Left forelimb (tissue), 1 donor: ENCODE results near the gene FAR1.

Source experiments
- DNase-seq: peaks from one replicate; pipeline ENCODE4 v3.0.0-alpha.2; 2018; ENCODE audit warnings: low spot score

Gene FAR1

GRCh38 chr11:13669544-13670488 is 1.3 kb downstream of the FAR1 start:
- no peak for DNase-seq

DNA sequence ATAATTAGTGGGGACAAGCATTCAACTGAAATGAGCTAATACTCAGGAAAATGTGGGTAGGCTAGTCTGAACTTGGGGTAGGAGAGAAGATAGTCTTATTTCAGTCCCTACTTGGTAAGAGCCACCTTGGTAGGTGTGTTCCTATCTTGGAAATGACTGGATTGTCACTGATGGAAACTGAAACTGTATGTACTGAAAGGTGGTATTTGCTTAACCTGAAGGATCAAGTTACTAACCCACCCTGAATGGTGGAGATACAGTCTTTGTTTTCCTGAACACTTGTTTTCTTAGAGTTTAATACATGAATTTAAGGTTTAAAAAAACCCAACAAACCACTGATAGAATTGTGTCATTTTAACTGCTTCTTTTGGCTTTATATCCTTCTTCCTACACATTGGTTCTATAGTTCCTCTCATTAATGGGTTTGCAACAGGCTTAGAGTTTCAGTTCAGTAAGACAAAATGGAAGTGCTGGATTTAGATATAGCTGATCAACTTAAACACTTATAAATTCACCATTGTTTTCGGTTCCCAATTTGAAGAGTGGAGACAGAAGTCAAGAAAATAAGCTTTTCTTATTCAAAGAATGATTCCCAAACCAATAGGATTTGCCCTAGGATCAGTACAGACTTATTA is 4.2 kb downstream of the FAR1 start:
- DNase-seq: no peak

DNA sequence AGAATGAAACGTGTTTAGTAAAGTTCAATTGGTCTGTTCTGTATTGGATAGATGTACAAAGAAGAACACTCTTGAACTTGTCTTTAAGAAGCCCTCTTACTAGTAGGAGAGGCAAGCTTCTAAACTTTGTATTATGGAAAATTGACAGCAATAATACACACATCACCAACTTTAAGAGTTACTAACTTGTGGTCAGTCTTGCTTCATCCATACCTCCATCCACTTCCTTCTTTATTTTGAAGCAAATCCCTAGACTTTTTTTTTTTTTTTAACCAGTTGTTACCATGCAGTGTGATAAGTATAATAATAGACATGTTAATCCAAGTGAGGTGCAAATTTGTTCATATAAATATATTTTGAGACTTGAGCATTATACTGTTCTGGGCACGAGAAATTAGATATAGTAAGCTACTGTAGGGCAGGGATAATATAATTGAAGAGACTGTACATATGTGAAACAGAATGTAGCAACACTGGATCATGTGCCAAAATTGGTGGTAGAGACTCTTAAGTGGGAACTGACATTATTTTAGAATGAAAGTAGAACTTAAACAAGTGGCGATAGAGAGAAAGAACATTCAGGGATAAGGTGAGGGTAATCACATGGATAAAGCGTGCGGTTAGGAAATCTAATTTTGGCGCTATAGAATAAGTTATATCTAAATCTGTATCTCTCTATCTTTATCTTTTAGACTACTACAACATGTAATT is 6.5 kb downstream of the FAR1 start:
- DNase-seq: no peak

GRCh38 chr11:13676576-13676975 is 8.1 kb downstream of the FAR1 start:
- DNase-seq: no peak

DNA sequence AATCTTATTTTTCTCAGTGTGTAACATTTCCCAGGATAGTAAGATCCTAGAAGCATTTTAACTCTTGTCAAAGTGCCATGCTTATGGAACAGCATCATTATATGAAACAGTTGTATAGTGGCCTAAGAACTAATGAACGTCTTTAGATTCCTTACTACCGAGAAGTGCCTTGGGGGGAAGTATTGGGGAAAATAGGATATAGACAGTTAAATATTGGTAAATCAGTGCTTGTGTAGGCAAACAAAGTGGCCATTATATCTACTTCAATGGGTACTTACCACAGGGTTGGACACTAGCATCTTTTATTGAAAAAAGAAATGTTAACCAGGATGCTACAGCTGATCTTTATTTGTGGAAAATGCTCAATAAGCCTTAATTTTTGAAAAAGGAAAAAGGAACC is 11.3 kb downstream of the FAR1 start:
- DNase-seq: no peak

- no peak for DNase-seq
These were observed 12.2 kb downstream of the FAR1 start for GRCh38 chr11:13680501-13681264.

- no peak for DNase-seq
These were observed 13.0 kb downstream of the FAR1 start for GRCh38 chr11:13681446-13681845.

DNA sequence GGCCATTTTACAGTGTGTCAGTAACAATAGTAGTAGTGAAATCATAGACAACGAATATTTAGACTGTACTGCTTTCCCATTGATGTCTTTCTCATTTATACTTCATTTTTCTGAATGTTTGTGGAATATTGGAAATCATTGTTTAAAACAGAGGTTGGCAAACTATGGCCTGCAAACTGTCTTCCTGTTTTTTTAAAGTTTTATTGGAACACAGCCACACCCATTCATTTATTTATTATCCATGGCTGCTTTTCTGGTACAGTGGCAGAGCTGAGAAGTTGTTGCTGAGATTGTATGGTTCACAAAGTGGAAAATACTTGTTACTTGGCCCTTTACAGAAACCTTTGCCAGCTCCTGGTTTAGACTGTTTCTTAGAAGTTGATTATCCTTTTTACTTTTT is 13.7 kb downstream of the FAR1 start:
- DNase-seq: no peak

- no peak for DNase-seq
These were observed 17.1 kb downstream of the FAR1 start for GRCh38 chr11:13685461-13686108.

DNA sequence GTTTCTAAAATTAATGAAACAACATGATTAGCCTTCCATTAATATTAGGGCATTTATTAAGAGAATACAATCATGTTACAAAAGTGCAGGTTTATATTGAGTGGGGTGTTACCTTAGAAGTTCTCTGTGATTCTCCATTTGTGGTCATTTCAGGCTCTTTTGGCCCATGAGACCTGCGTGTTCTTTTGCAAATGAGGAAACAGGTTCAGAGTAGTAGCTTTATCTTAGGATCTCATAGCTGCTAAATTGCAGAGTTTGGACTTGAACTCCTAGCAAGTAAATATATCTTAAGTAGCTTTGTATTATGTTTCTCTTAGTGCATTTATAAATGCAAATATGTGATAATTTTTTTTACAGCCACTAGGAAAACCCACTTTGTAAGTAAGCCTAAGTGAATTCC is 18.3 kb downstream of the FAR1 start:
- no peak for DNase-seq

DNA sequence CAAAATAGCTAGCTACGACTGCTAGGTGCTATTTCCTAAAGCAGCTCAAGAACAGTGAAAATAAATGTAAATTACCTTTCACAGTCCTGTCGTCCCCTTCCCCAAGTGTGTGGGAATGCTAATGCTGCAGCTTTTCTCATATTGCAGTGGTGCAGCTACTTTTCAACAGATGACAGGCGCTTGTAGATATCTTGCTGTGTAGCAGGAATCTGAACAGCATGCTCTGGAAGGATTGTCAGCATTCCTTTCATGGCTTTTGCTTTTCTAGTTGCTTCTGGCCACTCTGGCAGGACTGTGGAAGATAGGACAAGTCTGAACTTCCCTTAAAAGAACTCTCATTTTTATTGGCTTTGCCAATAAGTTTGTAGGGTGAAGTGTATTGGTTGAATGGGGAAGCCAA is 18.8 kb downstream of the FAR1 start:
- no peak for DNase-seq

DNA sequence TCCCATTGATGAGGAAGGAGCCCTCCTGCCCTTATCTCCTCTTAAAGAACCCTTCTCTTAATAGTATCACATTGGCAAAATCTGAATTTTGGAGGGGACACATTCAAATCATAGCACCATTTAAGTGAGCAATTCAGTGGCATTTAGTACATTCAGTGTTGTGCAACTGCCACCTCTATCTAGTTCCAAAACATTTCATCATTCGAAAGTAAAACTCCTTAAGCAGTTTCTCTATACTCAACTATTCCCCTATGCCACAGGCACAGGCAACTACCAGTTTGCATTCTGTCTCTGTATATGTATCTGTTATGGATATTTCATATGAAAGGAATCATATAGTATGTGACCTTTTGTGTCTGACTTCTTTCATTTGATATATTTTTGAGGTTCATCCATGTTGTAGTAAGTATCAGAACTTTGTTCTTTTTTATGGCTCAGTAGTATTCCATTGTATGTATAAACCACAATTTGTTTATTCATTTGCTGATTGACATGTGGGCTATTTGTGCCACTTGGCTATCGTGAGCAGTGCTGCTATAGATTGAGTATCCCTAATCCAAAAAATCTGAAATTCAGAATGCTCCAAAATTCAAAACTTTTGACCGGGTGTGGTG is 22.9 kb downstream of the FAR1 start:
- no peak for DNase-seq

DNA sequence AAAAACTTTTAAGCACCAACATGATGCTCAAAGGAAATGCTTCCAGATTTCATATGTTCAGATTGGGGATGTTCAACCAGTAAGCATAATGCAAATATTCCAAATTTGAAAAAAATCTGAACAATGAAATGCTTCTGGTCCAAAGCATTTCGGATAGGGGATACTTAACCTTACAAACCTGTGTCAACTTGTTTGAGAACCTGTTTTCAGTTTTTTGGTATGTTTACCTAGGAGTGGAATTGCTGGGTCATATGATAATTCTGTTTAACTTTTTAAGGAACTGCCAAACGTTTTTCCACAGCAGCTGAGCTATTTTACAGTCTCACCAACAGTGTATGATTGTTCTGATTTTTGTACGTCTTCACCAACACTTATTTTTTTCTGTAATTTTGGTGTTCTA is 23.7 kb downstream of the FAR1 start:
- no peak for DNase-seq

GRCh38 chr11:13694115-13694514 is 25.6 kb downstream of the FAR1 start:
- no peak for DNase-seq

DNA sequence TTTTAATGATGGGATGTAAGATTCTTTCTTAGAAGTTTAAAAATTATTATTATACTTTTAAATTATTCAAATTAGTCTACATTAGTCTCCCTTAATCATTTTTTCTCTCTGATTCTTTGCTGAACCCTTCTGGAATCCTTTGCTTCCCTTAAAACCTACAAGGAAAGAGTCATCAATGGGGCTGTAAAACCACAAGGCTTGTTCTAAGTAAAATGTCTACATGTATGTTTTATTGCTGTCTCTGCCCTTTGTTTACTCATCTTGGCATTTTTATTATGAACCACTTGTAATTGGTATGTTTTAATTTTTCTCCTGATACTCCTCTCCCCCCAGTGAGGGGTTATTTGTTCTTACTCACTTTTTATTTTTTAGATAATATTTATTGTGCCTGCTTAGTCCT is 27.4 kb downstream of the FAR1 start:
- DNase-seq: no peak

- DNase-seq: no peak
These were observed 29.2 kb downstream of the FAR1 start for GRCh38 chr11:13697710-13698109.

DNA sequence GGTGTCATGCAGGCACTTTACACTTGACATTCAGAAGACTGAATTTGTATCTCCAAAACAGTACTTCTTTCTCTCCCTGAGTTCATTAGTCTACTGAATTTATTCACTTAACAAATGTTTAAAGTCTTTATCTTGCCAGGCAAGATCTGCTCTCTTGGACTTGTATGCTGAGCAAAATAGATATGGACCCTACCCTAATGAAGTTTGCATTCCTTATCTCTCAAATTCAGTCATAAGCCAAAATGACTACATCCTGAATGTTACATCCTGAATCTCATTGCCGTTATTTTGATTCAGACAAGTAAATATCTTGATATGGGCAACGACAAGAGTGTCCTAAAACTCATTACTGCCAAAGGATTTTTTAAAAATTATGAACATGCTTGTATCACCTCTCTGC is 29.7 kb downstream of the FAR1 start:
- DNase-seq: no peak

DNA sequence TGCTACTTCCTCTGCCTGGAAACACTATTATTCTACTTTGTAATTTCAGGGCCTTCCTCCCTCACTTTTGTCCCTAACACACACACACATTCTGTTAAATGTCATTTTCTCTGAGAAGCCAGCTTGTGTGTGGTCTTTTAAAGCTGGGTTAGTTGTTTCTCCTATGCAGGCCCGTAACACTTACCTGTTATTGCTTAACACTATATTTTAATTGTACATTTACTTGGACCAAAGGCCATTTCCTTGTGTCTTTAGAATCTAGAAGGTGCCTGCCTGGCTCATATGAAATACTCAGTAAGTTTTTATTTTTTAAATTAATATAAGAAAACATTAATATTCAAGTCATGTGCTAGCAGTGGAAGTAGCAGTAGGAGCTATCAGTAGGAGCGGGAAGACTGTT is 30.6 kb downstream of the FAR1 start:
- no peak for DNase-seq

GRCh38 chr11:13699870-13700269 is 31.4 kb downstream of the FAR1 start:
- no peak for DNase-seq

- no peak for DNase-seq
These were observed 33.0 kb downstream of the FAR1 start for GRCh38 chr11:13701506-13701905.

DNA sequence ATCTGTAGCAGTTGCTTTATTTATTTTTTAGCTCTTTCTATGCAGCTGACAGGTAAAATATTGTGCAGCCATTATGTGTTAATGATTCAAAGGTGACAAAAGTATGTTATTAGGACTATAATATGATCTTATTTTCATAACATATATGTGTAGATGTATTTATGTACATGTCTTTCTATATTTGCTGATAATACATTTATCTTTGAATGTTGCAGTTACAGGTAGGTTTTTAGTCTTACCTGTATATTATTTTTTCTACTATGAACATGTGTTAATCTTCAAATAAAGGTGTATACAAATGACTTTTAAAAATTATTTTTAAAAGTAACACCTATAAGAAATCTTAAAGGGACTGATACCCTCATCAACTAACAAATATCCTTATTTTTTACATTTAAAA is 33.6 kb downstream of the FAR1 start:
- no peak for DNase-seq
